AG09309 (cell line): ENCODE data around the gene ZNF611.

Experiments used
- DNase-seq: peaks from one replicate; pipeline ENCODE4 v3.0.0-alpha.2; 2010; ENCODE audit warnings: low read depth
- H3K4me3 ChIP-seq: 2 replicates; pipeline ENCODE4 v1.5.1; 2011; ENCODE audit warnings: mild to moderate bottlenecking, low read depth, low read length, moderate library complexity; ENCODE audit not compliant: control insufficient read depth
- CTCF ChIP-seq: IDR thresholded peaks from 2 replicates; pipeline ENCODE4 v1.5.1; 2011; ENCODE audit warnings: mild to moderate bottlenecking, low read depth, low read length, inconsistent platforms; ENCODE audit not compliant: insufficient read depth, control insufficient read depth; ENCODE audit errors: missing control alignments

The ZNF611 gene

GRCh38 chr19:52669586-52669985 is 65.3 kb downstream of the ZNF611 start:
- TF ChIP-seq CTCF, result no peak
- H3K4me3 ChIP-seq, result no peak overlapping the region
- DNase-seq, result no peak

- no peak for TF ChIP-seq CTCF
- no peak overlapping the region for H3K4me3 ChIP-seq
- DNase-seq, result no peak
Observed at GRCh38 chr19:52667972-52668371, 66.9 kb downstream of the ZNF611 start.

- H3K4me3 ChIP-seq, result no peak overlapping the region
- DNase-seq, result no peak
- TF ChIP-seq CTCF, result no peak
Observed at GRCh38 chr19:52666506-52666905, 68.3 kb downstream of the ZNF611 start.

- DNase-seq, result no peak
- H3K4me3 ChIP-seq, result no peak overlapping the region
- no peak for TF ChIP-seq CTCF
Observed at GRCh38 chr19:52665529-52665928, 69.3 kb downstream of the ZNF611 start.

GRCh38 chr19:52665027-52665426 is 69.8 kb downstream of the ZNF611 start:
- H3K4me3 ChIP-seq, result no peak overlapping the region
- TF ChIP-seq CTCF, result no peak
- DNase-seq, result no peak

- no peak for DNase-seq
- no peak for TF ChIP-seq CTCF
- H3K4me3 ChIP-seq, result no peak overlapping the region
Observed at GRCh38 chr19:52664461-52664860, 70.4 kb downstream of the ZNF611 start.

- TF ChIP-seq CTCF, result no peak
- no peak for DNase-seq
- H3K4me3 ChIP-seq, result no peak overlapping the region
Observed at GRCh38 chr19:52662631-52663030, 72.2 kb downstream of the ZNF611 start.
